Measurements from ENCODE around the gene ARMS2. TPM values are rescaled to one million over a fixed set of nuclear protein-coding genes. Genes with fewer than 3 reads are reported as not detected.
A peak's percentile ranks its signal among the peaks of the same experiment; 100 is the strongest.

Gene ARMS2
- not detected for polyA plus RNA-seq (2013, experiment 1 of 2; ENCODE audit: insufficient read length)
- 0.42 TPM for polyA plus RNA-seq (2013, experiment 2 of 2; ENCODE audit: insufficient read length)

DNA sequence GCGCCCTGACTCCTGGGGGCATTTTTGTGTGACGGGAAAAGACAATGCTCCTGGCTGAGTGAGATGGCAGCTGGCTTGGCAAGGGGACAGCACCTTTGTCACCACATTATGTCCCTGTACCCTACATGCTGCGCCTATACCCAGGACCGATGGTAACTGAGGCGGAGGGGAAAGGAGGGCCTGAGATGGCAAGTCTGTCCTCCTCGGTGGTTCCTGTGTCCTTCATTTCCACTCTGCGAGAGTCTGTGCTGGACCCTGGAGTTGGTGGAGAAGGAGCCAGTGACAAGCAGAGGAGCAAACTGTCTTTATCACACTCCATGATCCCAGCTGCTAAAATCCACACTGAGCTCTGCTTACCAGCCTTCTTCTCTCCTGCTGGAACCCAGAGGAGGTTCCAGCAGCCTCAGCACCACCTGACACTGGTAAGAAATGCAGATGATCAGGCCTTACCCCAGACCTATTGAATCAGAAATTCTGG lies at the start of gene ARMS2:
TSS of gene ARMS2 (plus strand) at position 51 of the 478 bp plus-strand sequence. CDS start at position 126, 75 bp downstream.
- DNase-seq = no peak

DNA sequence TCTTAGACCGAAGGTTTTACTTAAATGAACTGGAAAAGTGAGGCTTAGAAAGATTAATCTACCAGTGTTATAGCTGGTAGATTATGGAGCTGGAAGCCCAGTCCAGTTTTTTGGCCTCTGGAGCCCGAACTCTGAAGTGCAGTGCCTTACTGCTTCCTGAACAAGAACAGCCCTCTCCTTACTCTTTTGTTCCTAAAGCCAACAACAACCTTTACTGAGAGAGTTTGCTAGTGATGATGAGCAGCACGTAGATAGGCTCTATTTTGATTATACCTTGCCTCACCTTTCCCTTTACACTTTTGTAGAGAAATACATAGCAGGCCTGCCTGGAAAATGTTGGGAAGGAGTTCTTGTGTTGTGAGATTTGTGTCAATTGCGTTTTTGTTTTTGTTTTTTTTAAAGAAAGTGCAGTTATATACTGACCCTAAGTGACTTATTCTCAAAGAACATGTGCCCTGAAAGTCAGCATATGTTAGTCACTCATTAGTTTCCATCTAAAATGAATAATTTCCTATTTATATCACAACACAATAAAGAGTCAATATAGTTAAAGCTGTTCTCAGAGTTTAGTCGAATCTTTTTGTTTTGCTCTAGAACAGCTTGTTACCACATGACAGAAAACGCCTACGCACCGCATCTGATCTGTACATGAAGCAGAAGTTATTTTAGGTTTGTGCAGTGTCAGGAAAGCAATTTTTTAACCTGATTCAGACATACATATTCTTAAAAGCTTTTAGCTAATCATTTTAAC lies 46.9 kb upstream of the ARMS2 start:
- no peak for DNase-seq

DNA sequence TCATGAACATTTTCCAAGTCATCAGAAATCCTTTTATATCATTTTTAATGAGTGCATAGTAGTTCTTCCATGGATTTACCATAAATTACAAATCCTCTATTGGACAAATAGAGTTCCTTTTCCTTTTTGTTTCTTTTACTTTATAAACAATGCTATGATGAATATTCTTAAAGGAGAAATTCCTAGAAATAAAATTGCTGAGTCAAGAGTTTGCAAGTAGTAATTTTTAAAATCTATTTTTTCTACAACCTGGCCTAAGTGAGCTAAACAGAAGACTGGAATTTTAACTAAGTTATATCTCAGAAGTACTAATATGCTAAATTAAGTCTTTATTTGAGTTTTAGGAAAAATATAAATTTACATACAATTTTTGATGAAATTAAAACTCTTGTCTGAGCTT lies 41.1 kb upstream of the ARMS2 start:
- DNase-seq = no peak

- peak; percentile 13 for DNase-seq
Measured at GRCh38 chr10:122417667-122418066, 36.8 kb upstream of the ARMS2 start.

DNA sequence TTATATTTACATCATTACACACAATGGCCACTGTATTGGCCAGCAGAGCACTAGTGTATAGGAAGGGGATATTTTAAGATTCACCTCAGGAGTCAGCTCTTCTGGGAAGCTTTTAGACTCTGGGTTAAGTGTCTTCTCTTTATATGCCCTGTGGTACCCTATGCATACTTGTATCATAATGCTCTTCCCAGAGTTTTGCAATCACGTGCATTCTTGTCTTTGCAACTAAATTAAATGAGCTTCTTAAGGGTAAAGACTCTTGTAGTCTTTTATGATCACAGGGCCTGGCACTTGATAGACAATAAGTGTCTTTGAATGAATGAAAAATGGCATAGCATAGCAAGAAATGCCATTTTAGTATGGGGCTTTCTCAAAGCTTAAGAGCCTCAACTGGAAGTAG lies 35.4 kb upstream of the ARMS2 start:
- DNase-seq = no peak

GRCh38 chr10:122419876-122420623 lies 34.4 kb upstream of the ARMS2 start:
- peak; percentile 62 for DNase-seq

GRCh38 chr10:122420624-122421007 lies 33.8 kb upstream of the ARMS2 start:
- DNase-seq = no peak

GRCh38 chr10:122421054-122421625 lies 33.3 kb upstream of the ARMS2 start:
- peak; percentile 2 for DNase-seq

DNA sequence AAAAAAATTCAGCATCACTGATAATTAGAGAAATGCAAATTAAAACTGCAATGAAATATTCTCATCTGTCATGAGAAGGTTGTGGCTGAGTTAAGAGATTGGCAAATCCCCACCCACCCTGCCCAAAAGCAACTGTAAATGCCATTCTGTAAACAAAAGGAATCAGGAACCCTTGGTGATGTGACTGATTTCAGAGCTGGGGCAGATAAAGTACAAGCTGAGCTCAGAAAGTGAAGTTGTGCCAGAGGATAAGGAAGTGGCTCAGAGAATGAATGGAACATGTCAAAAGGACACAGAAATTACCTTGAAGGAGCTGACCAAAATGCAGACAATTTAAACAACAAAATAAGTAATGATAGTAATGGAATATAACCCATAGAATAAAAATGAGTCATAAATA lies 32.7 kb upstream of the ARMS2 start:
- DNase-seq = no peak

- no peak for DNase-seq
Measured at GRCh38 chr10:122422266-122422989, 32.0 kb upstream of the ARMS2 start.

- DNase-seq = no peak
Measured at GRCh38 chr10:122424059-122424458, 30.4 kb upstream of the ARMS2 start.

DNA sequence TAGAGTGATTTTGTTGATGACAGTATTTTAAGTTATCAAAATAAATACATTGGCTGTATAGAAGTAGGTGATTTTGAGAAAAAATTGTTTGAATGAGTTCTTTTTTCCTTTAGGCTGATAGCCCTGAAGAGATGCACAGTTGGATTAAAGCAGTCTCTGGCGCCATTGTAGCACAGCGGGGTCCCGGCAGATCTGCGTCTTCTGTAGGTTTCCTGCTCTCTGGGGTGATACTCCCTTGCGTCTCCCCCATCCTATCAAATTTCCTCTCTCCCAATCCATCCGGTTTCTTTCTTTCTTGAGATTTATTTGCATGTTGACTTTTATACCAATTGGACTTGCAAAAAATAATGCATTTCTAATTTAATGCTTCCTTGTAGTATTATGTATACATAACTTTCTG lies 27.6 kb upstream of the ARMS2 start:
- DNase-seq = no peak

GRCh38 chr10:122427280-122427679 lies 27.2 kb upstream of the ARMS2 start:
- no peak for DNase-seq

DNA sequence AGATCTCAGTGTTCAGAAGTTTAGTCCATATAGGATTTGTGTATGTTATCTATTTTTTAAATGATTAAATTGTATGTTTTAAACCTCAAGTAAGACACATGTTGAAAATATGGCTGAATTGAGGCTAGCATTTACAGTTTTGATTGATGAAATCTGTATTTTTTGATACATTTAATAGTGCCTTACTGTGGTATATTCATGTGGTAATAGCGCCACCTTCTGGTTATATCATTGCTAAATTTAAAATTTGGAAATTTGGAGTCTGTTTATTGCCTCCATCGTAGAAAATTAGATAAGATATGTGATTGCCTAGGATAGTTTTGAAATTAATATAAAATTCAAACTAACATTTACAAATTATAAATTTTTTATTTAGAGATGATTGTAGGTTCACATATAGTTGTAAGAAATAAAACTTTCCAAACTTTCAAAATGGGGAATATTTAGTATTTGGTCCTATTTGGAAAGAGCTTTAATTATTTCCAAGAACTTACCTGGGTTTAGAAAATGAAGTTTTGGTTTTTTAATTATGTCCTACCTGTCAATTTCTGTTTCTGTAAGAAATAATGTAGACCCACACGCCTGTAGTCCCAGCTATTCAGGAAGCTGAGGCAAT lies 19.1 kb upstream of the ARMS2 start:
- peak; percentile 48 for DNase-seq

- DNase-seq = peak; percentile 50
Measured at GRCh38 chr10:122441961-122442360, 12.5 kb upstream of the ARMS2 start.

DNA sequence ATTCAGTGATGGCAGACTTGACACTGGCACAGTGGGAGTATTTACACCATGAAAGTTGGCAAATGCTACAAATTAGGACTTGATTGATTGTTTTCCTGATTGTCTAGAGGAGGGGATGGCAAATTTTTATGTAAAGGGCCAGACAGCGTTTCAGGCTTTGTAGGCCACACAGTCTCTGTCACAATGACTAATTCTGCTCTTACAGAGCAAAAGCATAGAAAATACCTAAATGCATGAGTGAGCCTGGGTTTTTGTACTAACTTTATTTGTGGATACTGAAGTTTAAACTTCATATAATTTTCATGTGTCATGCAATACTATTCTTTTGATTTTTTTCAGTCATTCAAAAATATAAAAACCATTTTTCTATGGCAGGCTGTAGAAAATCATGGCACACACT lies 9.0 kb upstream of the ARMS2 start:
- peak; percentile 32 for DNase-seq

GRCh38 chr10:122445904-122446303 lies 8.5 kb upstream of the ARMS2 start:
- DNase-seq = peak; percentile 16

DNA sequence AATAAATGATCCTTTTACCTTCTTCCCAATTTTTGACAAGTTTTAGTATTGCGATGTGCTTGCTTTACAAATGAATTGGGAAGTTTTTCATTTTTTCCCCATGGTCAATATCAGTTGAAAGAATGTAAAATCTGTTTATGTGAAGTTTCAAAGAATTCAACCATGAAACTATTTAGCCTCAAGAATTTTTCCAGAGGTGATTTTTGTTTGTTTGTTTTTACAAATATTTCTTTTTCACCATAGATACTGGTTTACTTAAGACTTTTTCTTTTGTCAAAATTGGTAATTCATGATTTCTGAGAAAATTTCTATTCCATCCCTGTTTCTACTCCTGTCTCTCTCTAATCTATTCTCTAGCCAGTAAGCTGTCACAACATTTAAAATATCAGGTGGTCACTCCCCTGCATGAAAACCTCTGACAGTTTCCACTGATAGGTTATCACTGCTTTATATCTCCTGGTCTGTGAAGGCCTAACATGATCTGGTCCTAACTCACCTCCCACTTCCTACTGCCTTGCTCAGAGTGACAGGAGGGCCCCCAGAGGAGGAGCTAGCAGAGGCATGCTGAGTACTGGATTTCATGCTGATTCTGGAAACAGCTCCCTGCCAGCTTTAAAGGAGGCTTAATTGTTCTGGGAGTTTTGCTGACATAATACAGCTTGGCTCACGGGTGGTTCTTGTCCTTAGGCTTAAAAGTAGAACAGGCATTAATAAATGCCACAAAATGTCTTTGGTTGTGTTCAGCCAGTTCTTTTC lies 7.6 kb upstream of the ARMS2 start:
- DNase-seq = peak; percentile 15

GRCh38 chr10:122448600-122448999 lies 5.9 kb upstream of the ARMS2 start:
- no peak for DNase-seq

- no peak for DNase-seq
Measured at GRCh38 chr10:122449153-122449552, 5.3 kb upstream of the ARMS2 start.

GRCh38 chr10:122450353-122450990 lies 4.0 kb upstream of the ARMS2 start:
- DNase-seq = no peak

All from fibroblast of skin of back (primary cell).